Measurements from ENCODE around the gene MYPN.
"Not testable (repeated sequence)": the region's sequence is repeated elsewhere in the genome, so short reads cannot be mapped to it uniquely, and the experiment has no call there.

Gene MYPN

DNA sequence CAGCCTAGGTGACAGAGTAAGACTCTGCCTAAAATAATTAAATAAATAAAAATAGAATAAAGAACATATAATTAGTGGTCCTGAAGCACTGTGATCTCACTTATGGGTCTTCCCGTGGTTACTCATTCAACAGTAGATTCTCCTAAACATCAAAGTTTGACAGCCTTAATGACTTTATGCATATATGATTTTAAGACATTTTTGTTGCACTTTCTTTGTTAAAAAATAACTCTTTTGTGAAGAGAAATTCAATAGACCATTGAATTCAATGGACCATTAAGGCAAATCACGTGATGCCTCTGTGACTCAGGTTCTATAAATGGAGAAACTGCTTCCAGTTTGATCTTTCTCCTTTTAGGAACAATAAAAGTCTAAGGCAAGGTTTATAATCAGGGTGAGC lies 63.0 kb downstream of the MYPN start:
- no peak for DNase-seq (ENCODE audit: low spot score)

DNA sequence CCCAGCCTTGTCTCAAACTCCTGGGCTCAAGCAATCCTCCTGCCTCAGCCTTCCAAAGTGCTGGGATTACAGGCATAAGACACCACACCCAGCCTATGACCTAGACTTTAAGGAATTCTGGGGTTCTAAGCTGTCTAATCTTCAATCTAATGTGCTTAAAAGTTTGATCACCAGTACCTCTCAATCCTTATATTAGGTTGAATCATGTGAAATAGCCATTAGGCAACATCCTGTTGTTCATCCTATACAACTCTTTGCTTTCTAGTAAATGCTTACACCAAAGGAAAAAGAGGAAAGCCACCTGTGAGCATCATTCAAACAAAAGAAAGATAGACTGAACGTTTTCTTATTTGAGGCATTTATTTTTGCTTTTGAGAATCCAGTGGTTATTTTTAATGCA lies 66.7 kb downstream of the MYPN start:
- DNase-seq (ENCODE audit: low spot score): no peak

DNA sequence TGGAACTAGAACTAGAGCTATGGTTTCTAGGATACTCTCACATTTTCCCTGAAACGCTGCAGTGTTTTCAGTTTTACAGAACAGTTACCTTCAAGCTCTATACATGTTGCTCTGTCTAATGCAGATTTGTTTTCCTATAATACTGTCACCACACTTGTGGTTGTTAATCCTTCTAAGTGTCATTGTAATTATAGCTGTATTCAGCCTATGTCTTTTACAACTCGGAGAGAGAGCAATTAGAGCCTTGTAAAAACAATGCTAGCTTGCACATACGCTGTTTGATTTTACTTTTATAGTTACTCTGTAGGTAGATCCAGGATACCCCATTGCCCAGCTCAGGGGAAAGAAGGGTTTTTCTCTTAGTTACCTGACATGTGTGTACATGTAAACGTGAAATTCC lies 67.5 kb downstream of the MYPN start:
- no peak for DNase-seq (ENCODE audit: low spot score)

DNA sequence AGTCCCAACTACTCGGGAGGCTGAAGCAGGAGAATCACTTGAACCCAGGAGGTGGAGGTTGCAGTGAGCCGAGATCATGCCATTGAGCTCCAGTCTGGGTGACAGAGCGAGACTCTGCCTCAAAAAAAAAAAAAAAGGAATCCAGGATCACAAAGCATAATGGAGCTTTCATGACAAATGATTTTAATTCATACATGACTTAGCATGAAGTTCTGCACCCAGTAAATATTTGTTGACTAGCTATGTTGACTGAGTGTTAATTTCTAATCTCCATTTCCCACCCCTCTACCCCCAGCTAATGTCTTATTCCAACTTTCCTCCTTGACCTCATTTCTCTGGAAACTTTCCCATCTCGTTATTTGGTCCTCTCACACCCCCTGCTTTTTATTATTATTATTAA lies 69.3 kb downstream of the MYPN start:
- no peak for DNase-seq (ENCODE audit: low spot score)

DNA sequence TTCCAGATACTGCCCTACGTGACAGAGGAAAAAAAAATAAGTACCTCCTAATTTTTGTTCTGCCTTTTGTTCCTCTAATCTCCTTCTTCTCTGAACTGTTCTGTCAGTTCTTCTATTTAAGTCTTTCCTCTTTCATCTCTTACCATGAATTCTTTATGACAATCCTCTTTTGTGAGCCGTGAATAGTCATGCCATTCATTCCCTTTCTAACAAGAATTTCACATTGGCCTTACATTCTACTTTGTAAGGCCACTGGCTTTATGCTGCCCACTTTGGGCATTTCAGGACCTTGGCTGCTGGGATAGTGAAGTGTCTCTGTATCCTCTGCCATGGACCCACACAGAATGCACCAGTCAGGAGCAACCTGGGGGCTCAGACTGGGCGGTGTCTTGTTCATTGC lies 69.7 kb downstream of the MYPN start:
- DNase-seq (ENCODE audit: low spot score): no peak

DNA sequence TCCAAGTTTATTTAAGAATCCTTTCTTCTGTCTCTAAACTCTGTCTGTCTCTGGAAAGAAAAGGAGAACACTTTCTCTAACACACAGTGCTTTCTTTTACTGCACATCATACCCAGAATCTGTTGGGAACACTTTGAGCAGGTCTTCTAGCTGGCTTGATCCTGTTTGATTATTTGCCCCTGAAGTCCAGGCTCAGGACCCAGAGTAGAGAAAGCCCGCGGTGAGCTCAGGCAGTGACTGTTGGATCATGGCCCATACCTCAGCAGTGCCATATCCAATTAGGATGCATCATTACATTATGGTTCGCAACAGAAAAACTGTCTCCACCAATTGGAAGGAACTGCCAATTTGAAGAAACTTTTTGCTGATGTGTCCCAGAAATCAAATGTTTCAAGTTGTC lies 71.2 kb downstream of the MYPN start:
- DNase-seq (ENCODE audit: low spot score): no peak

DNA sequence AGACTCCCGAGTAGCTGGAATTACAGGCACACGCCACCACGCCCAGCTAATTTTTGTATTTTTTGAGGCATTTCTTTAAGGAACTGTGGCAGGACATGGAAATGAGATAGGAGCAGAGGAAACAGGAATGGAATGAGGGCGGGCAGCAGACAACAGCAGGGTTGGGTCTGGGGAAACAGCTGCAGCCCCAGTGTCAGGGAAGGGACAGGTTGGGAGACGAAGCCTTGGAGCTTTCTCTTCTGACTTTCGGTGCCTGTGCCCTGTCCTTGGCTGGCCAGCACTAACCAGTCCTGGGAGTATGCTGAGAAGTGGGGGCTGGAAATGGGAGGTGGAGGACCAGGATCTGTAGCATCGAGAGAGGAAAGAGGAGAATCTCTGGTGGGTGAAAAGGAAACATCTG lies 75.3 kb downstream of the MYPN start:
- DNase-seq (ENCODE audit: low spot score): no peak

DNA sequence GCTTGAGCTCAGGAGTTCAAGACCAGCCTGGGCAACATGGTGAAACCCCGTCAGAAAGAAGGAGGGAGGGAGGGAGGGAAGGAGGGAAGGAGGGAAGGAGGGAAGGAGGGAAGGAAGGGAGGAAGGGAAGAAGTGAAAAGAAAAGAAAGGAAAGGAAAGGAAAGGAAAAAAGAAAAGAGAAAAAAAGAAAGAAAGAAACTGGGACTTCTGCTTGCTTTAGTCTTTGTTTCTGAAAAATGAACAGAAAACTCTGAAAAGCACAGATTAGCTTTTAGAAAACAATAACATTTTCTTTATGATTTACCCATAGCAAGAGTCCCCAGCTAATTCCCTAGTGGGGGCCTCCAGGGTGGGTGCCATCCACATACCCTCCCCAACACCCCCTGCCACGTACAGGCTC lies 75.8 kb downstream of the MYPN start:
- no peak for DNase-seq (ENCODE audit: low spot score)

DNA sequence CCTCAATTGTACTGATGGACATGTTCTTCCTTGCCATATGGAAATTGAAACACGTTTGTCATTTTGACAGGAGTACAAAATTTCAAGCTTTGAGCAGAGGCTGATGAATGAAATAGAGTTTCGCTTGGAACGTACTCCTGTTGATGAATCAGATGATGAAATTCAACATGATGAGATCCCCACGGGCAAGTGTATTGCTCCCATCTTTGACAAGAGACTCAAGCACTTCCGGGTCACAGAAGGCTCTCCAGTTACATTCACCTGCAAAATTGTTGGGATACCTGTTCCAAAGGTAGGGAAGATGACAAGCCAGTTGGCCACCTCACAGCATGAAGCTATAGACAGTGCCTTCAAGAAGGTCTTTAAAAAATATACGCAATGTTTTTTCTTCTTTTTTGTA lies 79.5 kb downstream of the MYPN start:
- DNase-seq (ENCODE audit: low spot score): no peak

DNA sequence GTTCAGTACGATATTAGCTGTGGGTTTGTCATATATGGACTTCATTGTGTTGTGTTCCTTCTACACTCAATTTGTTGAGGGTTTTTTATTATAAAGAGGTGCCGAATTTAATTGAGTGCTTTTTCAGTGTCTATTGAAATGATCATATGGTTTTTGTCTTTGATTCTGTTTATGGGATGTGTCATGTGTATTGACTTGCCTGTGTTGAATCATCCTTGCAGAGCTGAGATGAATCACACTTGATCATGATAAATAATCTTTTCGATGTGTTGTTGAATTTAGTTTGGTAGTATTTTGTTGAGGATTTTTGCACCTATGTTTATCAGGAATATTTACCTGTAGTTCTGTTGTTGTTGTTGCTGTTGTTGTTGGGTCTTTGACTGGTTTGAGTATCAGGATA lies 82.8 kb downstream of the MYPN start:
- DNase-seq (ENCODE audit: low spot score): no peak

DNA sequence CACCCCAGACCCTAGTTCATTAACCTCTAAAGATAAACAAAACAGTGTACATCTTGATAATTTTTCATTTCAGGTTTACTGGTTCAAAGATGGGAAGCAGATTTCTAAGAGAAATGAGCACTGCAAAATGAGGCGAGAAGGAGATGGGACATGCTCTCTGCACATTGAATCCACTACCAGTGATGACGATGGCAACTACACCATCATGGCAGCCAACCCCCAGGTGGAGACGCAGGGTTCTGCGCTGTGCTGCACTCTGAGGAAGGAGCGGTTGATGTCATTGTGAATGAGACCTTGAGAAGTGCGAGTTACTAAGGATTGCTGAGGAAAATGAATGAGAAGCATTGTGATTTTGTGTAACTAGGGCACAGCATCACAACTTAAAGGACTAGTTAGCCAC lies 85.0 kb downstream of the MYPN start:
- no peak for DNase-seq (ENCODE audit: low spot score)

DNA sequence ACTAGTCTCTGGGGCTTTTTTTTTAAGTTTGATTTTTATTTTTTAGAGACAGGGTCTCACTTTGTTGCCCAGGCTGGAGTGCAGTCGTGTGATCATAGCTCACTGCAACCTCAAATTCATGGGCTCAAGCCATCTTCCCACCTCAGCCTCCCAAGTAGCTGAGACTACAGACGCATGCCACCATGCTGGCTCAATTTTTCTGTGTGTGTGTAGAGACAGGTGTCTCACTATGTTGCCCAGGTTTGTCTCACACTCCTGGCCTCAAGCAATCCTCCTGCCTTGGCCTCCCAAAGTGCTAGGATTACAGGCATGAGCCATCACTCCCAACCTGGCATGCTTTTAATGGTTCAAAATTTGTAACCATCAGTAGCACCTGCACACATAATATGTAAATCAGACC lies 86.5 kb downstream of the MYPN start:
- not testable (repeated sequence) for DNase-seq (ENCODE audit: low spot score)

DNA sequence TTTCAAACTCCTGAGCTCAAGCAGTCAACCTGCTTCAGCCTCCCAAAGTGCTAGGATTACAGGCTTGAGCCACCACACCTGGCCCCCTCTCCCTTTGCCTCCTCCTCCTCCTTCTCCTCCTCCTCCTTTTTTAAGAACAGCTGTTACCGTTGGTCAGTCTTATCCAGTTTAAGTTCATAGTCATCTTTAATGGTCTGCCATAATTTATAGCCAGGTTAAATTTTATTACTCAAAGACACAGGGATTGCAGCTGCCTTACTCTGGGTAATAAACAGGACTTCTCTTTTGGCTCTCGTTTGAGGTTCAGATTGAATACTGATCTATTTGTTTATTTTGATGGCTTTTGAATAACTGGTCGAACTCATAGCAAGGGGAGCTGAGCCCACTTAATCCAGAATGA lies 87.4 kb downstream of the MYPN start:
- DNase-seq (ENCODE audit: low spot score): no peak

DNA sequence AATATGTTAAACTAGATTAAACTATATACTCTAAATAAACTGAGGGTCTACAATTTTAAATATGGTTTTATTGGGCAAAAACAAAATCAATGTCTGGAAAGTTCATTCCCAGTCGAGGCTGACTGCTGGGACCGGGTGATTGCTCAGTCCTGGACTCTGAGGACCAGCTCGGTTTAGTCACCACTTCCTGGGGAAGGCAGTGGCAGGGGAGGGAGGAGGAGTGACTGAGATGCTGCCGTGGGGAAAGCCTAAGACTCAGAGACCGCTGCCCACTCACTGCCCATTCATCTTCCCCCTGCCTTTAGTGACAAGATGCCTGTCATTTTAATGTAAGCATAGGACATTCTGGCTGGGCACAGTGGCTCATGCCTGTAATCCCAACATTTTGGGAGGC lies 93.7 kb downstream of the MYPN start:
- DNase-seq (ENCODE audit: low spot score): no peak

DNA sequence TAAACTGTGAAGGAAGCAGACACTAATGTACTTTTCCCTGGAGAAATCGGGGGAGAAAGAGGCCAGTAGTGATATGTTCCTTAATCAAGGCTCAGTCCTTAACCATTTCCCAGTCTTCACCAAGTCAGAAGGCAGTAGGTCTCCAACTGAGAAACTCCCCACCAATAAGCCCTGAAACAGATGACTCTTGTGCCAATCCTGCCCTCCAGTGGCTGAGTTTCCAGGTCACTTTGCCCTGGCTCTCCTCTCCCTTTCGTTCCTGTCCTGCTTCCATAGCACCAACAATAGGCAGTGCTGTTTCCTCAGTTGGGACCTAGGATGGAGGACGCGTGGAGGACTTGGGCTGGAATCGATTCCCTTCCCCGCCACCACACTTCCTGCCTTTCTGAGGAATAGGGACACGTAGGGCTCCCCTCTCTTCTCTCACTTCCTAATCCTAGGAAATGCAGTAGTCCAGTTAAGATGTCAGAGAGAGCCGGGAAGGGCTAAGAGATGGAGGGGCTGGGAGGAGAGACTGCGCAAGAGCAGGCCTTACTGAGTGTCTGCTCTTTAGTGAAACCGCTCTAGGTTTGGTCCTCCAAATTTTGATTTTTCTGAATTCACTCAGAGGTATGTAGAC lies 99.2 kb downstream of the MYPN start:
- DNase-seq (ENCODE audit: low spot score): peak; percentile 52

DNA sequence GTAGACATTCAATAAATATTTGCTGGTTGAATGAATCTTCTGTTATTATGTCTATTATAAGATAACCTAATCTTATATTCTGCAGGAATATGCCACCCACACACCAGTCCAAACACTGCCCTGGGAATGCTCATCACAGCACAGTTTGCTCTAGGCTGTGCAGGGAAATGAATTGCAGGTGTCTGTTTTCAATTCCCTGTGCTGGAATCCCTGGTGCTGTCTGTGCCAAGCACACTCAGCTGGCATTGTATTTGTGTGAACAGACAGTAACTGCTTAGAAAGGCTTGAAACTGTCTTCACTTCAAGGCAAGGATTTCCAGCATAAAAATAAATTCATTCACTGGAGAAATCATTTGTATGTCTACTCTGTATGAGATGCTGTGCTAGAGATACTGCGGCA lies 102.4 kb downstream of the MYPN start:
- DNase-seq (ENCODE audit: low spot score): no peak

DNA sequence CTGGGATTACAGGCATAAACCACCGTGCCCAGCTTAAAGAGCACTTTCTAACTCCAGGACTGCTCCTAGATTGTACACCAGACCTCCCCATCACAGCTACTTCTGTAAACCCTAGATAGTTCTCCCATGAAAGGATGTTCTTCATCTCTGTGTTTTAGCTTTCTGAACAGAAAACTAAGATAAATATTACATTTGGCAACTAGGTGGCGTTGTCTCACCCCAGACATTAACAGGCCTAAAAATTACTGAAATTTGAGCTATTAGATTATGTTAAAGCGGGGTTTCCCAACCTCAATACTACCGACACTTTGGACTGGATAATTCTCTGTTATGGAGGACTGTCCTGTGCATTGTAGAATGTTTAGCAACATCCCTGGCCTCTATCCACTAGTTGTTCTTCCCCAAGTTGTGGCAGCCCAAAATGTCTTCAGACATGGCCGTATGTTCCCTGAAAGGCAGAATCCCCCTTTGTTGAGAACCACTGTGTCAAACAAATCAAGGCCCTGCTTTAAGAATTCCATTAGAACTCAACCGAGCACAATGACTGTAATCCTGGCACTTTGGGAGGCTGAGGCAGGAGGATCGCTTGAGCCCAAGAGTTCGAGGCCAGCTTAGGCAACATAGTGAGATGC lies 103.5 kb downstream of the MYPN start:
- peak; percentile 33 for DNase-seq (ENCODE audit: low spot score)

DNA sequence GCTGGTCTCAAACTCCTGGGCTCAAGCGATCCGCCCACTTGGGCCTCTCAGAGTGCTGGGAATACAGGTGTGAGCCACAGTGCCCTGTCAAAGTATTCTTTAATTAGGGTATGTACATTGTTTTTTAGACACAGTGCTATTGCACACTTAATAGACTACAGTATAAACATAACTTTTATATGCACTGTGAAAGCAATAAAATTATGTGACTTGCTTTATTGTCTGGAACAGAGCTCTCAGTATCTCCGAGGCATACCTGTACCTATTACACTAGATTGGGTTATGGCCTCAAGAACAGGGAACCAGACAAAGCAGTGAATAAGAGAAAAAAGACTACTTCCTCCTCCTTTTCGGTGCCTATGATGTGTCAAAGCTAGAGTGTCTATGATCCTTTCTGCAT lies 109.5 kb downstream of the MYPN start:
- no peak for DNase-seq (ENCODE audit: low spot score)

DNA sequence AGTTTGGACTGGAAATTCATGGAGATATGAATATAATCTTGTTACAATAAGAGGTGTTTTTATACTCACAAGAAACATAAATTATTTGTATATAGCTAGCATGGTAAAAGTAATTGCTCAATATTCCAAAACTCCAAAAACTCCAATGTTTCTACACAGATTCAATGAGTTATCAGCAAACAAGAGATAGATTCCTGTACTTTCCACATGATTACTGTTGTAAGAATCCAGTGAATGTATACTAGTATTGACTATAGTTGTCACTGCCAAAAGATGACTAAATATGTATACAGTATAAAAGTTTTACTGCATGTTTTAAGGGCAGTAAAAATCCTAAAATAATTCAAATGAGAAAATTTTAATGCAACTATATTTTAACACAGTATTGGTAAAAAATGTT lies 111.9 kb downstream of the MYPN start:
- no peak for DNase-seq (ENCODE audit: low spot score)

DNA sequence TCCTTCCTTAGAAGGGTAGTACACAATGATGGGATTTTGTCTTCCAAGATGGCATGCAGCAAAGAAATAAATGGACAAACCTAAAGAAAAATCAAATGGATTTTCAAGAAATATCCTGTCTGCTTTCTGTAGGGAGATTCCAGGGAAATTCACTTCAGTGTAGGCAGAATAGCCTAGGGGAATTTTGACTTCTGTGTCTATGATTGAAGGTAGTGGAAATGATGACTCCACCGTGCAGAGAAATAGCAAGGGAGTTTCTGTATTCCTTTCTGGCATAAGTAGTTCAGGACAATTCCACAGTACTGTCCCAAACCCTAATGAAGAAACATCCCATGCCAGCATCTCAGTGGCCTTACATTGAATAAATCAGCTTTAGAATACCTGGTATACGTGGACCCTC lies 113.1 kb downstream of the MYPN start:
- no peak for DNase-seq (ENCODE audit: low spot score)

DNA sequence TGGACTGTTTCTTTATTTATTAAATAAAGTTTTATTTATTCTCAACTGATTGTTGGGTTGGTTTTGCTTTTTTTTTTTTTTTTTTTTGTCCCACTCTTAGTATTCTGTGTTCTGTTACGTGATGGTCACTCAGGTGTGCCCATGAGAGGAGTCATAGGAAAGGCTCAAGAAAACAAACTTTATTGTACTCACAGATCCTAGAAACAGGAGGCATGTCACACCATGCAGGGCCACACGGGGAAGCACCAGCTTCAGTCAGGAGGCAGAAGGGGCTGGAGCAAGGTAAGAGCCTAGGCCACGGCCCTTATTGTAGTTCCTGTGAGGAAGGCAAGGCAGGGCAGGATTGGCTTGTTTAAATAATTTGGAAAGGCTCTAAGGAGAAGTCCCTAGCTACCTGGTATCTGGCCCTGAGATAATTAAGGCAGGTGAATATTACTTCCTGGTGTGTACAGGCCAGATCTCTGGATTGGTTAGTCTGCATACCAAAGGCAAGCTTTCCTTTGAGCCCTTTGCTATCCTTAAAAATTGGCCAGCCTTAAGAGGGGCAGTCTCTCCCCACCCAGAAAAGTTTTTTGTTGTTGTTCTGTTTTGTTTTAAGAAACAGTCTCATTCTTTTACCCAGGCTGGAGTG lies 114.4 kb downstream of the MYPN start:
- no peak for DNase-seq (ENCODE audit: low spot score)

DNA sequence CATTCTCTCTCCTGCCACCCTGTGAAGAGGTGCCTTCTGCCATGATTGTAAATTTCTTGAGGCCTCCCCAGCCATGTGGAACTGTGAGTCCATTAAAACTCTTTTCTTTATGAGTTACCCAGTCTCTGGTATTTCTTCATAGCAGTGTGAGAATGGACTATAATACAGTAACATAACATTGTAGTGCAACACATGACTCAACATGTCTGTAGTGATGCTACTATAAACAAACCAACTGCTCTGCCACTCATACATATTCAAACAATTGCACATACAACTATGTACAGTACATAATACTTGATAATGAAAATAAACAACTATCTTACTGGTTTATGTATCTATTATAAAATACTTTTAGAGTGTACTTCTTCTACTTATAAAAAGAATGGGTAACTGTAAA lies 115.5 kb downstream of the MYPN start:
- DNase-seq (ENCODE audit: low spot score): no peak

DNA sequence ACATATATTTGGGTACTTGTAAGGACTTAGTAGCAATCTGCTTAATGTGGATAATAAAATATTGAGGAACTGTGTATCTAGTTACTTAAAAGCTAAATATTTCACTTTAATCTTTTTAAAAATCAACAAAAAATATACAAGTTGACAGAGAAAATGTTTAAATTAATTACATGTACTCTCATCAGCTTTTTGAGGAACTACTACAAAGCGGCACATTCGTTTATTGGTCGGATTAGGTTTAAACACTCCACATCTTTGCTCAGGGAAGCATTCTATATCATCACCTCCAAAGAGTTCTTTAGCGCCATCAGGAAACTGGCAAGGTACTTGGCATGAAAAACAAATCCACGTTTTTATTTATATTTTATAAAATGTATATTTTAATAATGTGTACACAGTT lies 121.0 kb downstream of the MYPN start:
- DNase-seq (ENCODE audit: low spot score): no peak
